ENCODE data around the gene HEG1.

DNA sequence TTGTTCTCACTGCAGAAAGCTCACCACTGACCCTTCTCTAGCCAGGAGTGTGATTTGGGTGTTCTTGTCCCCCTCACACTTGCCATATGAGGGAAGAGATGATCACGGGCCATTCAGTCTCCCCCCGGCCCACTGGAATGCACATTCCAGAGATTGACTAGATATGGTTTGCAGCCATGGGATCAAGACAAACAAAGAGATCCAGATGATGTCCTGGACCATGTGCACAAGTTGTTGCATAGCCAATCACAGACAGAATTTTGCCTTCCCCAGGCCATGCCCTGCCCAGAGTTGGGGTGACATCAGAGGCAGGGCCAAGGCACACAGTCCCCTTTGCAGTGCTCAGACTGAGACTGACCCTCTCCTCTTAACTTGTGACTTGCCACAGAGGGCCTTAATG is 136.0 kb downstream of the HEG1 start:
- TF ChIP-seq, protein P1, sequence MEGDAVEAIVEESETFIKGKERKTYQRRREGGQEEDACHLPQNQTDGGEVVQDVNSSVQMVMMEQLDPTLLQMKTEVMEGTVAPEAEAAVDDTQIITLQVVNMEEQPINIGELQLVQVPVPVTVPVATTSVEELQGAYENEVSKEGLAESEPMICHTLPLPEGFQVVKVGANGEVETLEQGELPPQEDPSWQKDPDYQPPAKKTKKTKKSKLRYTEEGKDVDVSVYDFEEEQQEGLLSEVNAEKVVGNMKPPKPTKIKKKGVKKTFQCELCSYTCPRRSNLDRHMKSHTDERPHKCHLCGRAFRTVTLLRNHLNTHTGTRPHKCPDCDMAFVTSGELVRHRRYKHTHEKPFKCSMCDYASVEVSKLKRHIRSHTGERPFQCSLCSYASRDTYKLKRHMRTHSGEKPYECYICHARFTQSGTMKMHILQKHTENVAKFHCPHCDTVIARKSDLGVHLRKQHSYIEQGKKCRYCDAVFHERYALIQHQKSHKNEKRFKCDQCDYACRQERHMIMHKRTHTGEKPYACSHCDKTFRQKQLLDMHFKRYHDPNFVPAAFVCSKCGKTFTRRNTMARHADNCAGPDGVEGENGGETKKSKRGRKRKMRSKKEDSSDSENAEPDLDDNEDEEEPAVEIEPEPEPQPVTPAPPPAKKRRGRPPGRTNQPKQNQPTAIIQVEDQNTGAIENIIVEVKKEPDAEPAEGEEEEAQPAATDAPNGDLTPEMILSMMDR (IDR thresholded peaks at IDR 0.05): no peak
- TF ChIP-seq POLR2A (IDR thresholded peaks at IDR 0.05) (no peak), POLR2AphosphoS5 (IDR thresholded peaks at IDR 0.05) (no peak), EP300 (IDR thresholded peaks at IDR 0.05) (no peak)

All from sigmoid colon (tissue), 4 donors.